MM.1S (cell line): ENCODE measurements around the gene RBM17.

Experiments used
- CTCF ChIP-seq: fragments of 300-600 bp; sonication (generic); IDR thresholded peaks from 2 replicates; pipeline ENCODE4 v1.5.1; 2016; ENCODE audit warnings: antibody characterized with exemption, low read length, mixed read lengths
- EZH2 ChIP-seq: fragments of 300-600 bp; sonication (generic); optimal IDR thresholded peaks from 2 replicates; pipeline ENCODE3; 2017; ENCODE audit warnings: low read depth, mild to moderate bottlenecking, antibody characterized with exemption, low read length, mixed read lengths

- TF ChIP-seq CTCF = no peak
- TF ChIP-seq EZH2 = no peak
These were observed 9.8 kb upstream of the RBM17 start for GRCh38 chr10:6079044-6079443.
